ENCODE data around the gene PEX11A. TPM values are rescaled to one million over a fixed set of nuclear protein-coding genes. Genes with fewer than 3 reads are reported as not detected.

PEX11A gene
- total and polyA plus RNA-seq, 2 donors (not counting 1 experiment from before 2014, with no cell fraction given): 0.78 to 2.4 TPM

DNA sequence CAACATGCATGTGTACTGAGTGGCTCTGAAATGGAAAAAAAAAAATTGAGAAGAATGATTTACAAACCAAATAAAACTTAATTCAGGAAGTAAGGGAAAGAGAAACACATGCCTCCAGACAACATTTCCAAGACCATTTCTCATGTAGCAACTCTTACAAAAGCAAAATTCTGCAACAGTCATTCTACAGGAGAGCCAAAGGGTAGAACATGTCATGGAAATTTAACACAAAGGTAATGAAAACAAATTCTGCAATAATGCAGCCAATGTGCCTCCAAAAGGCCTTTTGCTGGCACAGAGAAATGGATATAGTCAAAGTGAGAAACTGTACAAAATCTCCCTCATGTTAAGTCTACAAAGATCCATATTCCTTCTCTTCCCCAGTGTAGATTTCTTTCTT lies 4.0 kb downstream of the PEX11A start:
- TF ChIP-seq, protein P1, sequence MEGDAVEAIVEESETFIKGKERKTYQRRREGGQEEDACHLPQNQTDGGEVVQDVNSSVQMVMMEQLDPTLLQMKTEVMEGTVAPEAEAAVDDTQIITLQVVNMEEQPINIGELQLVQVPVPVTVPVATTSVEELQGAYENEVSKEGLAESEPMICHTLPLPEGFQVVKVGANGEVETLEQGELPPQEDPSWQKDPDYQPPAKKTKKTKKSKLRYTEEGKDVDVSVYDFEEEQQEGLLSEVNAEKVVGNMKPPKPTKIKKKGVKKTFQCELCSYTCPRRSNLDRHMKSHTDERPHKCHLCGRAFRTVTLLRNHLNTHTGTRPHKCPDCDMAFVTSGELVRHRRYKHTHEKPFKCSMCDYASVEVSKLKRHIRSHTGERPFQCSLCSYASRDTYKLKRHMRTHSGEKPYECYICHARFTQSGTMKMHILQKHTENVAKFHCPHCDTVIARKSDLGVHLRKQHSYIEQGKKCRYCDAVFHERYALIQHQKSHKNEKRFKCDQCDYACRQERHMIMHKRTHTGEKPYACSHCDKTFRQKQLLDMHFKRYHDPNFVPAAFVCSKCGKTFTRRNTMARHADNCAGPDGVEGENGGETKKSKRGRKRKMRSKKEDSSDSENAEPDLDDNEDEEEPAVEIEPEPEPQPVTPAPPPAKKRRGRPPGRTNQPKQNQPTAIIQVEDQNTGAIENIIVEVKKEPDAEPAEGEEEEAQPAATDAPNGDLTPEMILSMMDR (IDR thresholded peaks at IDR 0.05): no peak
- no peak for TF ChIP-seq EZH2 (IDR thresholded peaks at IDR 0.05; ENCODE audit: borderline replicate concordance, insufficient read depth, low read depth, low read length, poor library complexity, severe bottlenecking)
- Mint-ChIP-seq H3K4me1 (peaks cover 10% of the 10 kb centered on the region), H3K27me3 (no peaks in the 10 kb centered on the region), H3K27ac (no peak overlapping the region), H3K4me3 (no peak overlapping the region), H3K9me3 (ENCODE audit: insufficient read depth) (no peaks in the 10 kb centered on the region)
- Histone ChIP-seq H2AFZ (ENCODE audit: insufficient read depth, low read depth, low read length, poor library complexity, severe bottlenecking) (no peak overlapping the region), H3K27ac (ENCODE audit: low read length in 2 of 2) (no peak overlapping the region), H3K79me2 (ENCODE audit: control insufficient read depth, insufficient read depth, low read length) (no peaks in the 10 kb centered on the region), H4K20me1 (ENCODE audit: control insufficient read depth, insufficient read depth, low read length, poor library complexity, severe bottlenecking) (no peaks in the 10 kb centered on the region), H3K9me3 (ENCODE audit: control extremely low read depth in 1 of 3, control insufficient read depth in 2 of 3, insufficient read depth in 1 of 3, low read length in 2 of 3) (peaks cover 0 to 3% (median 0%) of the 10 kb centered on the region in 3 donors), H3K36me3 (replicated peaks in 1 of 2; ENCODE audit: control extremely low read depth in 1 of 2, control insufficient read depth in 1 of 2, extremely low read depth in 1 of 2, insufficient read depth in 2 of 2, low read length in 1 of 2) (peaks cover 0 to 3% of the 10 kb centered on the region in 2 experiments), H3K4me3 (ENCODE audit: control extremely low read depth in 1 of 5, extremely low read depth in 1 of 5, insufficient read depth in 1 of 5, low read depth in 2 of 5, low read length in 4 of 5) (no peak overlapping the region), H3K9ac (ENCODE audit: low read length) (no peak overlapping the region), H3K4me2 (replicated peaks; ENCODE audit: low read depth, low read length, poor library complexity, severe bottlenecking) (no peak overlapping the region), H3K4me1 (ENCODE audit: control insufficient read depth in 2 of 2, insufficient read depth in 2 of 2, low read length in 2 of 2) (peaks cover 4 to 12% of the 10 kb centered on the region in 2 donors), H3K27me3 (replicated peaks in 1 of 4; ENCODE audit: control extremely low read depth in 1 of 4, control insufficient read depth in 3 of 4, insufficient read depth in 4 of 4, low read length in 3 of 4) (no peaks in the 10 kb centered on the region)
- DNase-seq: no peak
- POLR2A ChIA-PET: no interaction called here
- ATAC-seq (ENCODE audit: low read depth): no peak
- CTCF ChIA-PET: no interaction called here
- intact Hi-C loops (cut with micrococcal nuclease): no loop called here

DNA sequence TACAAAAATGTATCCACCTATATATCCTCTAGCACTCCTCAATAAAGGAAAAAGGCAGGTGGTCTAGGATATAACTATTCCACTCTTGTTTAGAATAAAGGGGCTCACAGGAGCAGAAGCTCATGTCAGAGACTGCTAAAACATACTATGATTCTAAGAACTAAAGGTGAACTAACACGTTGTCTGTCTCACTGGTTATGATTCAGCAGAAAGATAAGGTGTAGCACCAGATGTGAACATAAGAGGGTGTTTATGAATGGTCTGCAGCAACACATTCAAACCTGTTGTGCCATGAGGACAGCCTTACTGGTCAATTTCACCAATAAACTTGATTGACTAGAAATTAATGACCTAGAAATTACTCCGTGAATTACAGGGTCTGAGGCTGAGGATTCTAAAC lies 4.6 kb downstream of the PEX11A start:
- no peaks in the 10 kb centered on the region for H3K27me3 Mint-ChIP-seq
- ChIA-PET CTCF (no interaction called here), POLR2A (no interaction called here)
- 100% methylated on average over 1 of the region's 2 CpGs for WGBS (ENCODE audit: insufficient coverage)
- Histone ChIP-seq H4K20me1 (ENCODE audit: control insufficient read depth, insufficient read depth, low read length, poor library complexity, severe bottlenecking) (no peaks in the 10 kb centered on the region), H3K4me2 (replicated peaks; ENCODE audit: low read depth, low read length, poor library complexity, severe bottlenecking) (no peak overlapping the region), H3K9me3 (ENCODE audit: control extremely low read depth in 1 of 3, control insufficient read depth in 2 of 3, insufficient read depth in 1 of 3, low read length in 2 of 3) (no peaks in the 10 kb centered on the region), H2AFZ (ENCODE audit: insufficient read depth, low read depth, low read length, poor library complexity, severe bottlenecking) (no peak overlapping the region), H3K79me2 (ENCODE audit: control insufficient read depth, insufficient read depth, low read length) (no peaks in the 10 kb centered on the region), H3K4me1 (ENCODE audit: control insufficient read depth in 2 of 2, insufficient read depth in 2 of 2, low read length in 2 of 2) (peaks cover 4 to 10% of the 10 kb centered on the region in 2 donors), H3K27me3 (replicated peaks in 1 of 4; ENCODE audit: control extremely low read depth in 1 of 4, control insufficient read depth in 3 of 4, insufficient read depth in 4 of 4, low read length in 3 of 4) (no peaks in the 10 kb centered on the region), H3K9ac (ENCODE audit: low read length) (no peak overlapping the region), H3K4me3 (ENCODE audit: control extremely low read depth in 1 of 5, extremely low read depth in 1 of 5, insufficient read depth in 1 of 5, low read depth in 2 of 5, low read length in 4 of 5) (no peak overlapping the region), H3K27ac (ENCODE audit: low read length in 2 of 2) (no peak overlapping the region), H3K36me3 (replicated peaks in 1 of 2; ENCODE audit: control extremely low read depth in 1 of 2, control insufficient read depth in 1 of 2, extremely low read depth in 1 of 2, insufficient read depth in 2 of 2, low read length in 1 of 2) (peaks cover 0 to 3% of the 10 kb centered on the region in 2 experiments)
- no peak overlapping the region for H3K27ac Mint-ChIP-seq
- no peak for TF ChIP-seq EZH2 (IDR thresholded peaks at IDR 0.05; ENCODE audit: borderline replicate concordance, insufficient read depth, low read depth, low read length, poor library complexity, severe bottlenecking)
- TF ChIP-seq, protein P1 (IDR thresholded peaks at IDR 0.05): no peak
- H3K4me1 Mint-ChIP-seq: peaks cover 8% of the 10 kb centered on the region
- H3K4me3 Mint-ChIP-seq: no peak overlapping the region
- ATAC-seq (ENCODE audit: low read depth): no peak
- intact Hi-C loops (cut with micrococcal nuclease): no loop called here
- H3K9me3 Mint-ChIP-seq (ENCODE audit: insufficient read depth): no peaks in the 10 kb centered on the region
- DNase-seq: no peak
